MM.1S (cell line): ENCODE measurements around the gene HOXB5.

Source experiments
- EZH2 ChIP-seq: fragments of 300-600 bp; sonication (generic); optimal IDR thresholded peaks from 2 replicates; pipeline ENCODE3; 2017; ENCODE audit warnings: low read depth, mild to moderate bottlenecking, antibody characterized with exemption, low read length, mixed read lengths
- EZH2phosphoT487 ChIP-seq: fragments of 300-600 bp; sonication (generic); IDR thresholded peaks from 2 replicates; pipeline ENCODE4 v1.6.1; 2018; ENCODE audit warnings: antibody characterized with exemption, low read length
- TF ChIP-seq, protein P1 (sequence below): fragments of 300-600 bp; sonication (generic); IDR thresholded peaks from 2 replicates; pipeline ENCODE4 v1.5.1; 2016; ENCODE audit warnings: antibody characterized with exemption, low read length, mixed read lengths

DNA sequence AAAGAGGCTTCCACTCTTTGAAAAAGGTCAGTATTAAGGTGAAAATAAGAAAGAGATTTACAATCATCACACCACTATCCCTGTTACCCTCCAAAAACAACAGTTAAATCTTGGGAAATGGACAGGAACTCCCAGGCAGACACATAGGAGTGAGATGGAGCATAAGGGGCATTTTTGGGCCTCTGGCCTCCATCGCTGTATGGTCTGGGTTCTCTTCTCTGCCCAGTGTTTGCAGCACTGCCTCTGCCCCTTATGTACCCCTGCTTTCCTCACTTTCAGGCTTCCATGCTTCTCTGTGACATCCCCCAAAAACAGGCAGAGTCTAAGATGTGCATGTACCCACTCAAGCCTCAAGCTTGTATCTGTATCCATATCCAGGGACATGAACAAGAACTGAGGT is 48.0 kb downstream of the HOXB5 start:
- no peak for TF ChIP-seq EZH2
- TF ChIP-seq, protein P1, sequence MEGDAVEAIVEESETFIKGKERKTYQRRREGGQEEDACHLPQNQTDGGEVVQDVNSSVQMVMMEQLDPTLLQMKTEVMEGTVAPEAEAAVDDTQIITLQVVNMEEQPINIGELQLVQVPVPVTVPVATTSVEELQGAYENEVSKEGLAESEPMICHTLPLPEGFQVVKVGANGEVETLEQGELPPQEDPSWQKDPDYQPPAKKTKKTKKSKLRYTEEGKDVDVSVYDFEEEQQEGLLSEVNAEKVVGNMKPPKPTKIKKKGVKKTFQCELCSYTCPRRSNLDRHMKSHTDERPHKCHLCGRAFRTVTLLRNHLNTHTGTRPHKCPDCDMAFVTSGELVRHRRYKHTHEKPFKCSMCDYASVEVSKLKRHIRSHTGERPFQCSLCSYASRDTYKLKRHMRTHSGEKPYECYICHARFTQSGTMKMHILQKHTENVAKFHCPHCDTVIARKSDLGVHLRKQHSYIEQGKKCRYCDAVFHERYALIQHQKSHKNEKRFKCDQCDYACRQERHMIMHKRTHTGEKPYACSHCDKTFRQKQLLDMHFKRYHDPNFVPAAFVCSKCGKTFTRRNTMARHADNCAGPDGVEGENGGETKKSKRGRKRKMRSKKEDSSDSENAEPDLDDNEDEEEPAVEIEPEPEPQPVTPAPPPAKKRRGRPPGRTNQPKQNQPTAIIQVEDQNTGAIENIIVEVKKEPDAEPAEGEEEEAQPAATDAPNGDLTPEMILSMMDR: no peak
- TF ChIP-seq EZH2phosphoT487: no peak
